ENCODE measurements around the gene ARNT2. TPM values are rescaled to one million over a fixed set of nuclear protein-coding genes. Genes with fewer than 3 reads are reported as not detected.
A peak's percentile ranks its signal among the peaks of the same experiment; 100 is the strongest.

ARNT2 gene
- total RNA-seq, 1 donor from 2014 or later, result not detected

DNA sequence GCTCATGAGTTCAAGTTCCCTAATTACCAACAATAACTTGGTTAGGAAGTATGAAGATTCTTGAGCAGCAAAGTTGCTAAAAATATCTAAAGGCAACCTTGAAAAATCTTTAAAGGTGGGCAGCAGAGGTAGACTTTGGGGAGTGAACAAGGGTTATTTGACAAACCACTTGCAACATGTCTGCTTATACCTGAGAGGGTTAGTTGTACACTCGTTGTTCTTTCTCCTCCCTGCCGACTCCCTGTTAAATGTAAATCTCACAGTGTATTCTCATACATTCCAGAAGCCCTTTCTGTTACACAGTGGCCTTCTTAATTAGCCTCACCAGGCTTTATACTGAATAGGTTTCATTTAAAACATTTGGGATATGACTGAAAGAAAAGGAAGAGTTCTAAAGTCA lies 121.7 kb downstream of the ARNT2 start:
- H3K36me3 Mint-ChIP-seq (ENCODE audit: low read depth), result no peaks in the 10 kb centered on the region
- DNase-seq, result peak; percentile 13
- no peak overlapping the region for H3K27ac Mint-ChIP-seq
- no peaks in the 10 kb centered on the region for H3K4me1 Mint-ChIP-seq
- peaks cover 3% of the 10 kb centered on the region for H3K27me3 Mint-ChIP-seq
- intact Hi-C loops (cut with micrococcal nuclease), result no loop called here
- H3K9me3 Mint-ChIP-seq, result no peaks in the 10 kb centered on the region
- no peak overlapping the region for H3K4me3 Mint-ChIP-seq

DNA sequence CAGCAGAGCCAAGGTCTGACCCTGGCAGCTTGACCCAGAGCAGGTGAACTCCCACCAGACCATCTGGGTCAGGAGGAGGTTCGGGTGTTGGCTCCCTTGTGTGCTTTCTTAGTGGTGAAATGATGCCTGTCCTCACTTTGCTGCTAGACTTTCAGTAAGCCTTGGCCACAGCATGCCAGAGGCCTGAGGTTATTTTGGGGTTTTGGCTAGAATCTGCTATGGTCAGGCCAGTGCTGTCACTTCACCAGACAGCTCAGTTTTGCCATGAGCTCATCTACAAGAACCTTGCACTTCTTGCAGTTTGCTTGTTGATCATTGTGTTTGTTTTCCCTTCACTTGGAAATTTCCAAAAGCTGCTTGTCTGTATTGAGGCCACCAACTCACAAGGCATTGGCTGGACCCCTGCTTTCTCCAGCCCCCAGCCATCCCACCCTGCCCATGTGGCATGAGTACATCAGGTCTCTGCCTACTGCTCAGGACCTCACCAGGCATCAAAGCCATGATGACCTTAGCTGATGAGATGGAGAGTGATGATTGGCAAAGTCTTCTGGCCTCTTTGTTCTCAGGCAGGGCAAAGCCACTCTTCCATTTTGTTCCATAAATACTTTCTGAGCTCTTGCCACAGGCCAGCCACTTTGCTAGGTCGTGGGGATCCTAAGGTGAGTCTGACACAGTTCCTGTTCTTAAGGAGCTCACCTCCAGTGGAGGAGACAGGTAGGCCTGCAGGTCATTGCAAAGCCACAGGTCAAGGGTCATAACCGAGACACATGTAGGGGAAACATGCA lies 122.6 kb downstream of the ARNT2 start:
- H3K36me3 Mint-ChIP-seq (ENCODE audit: low read depth), result no peaks in the 10 kb centered on the region
- H3K9me3 Mint-ChIP-seq, result no peaks in the 10 kb centered on the region
- H3K4me3 Mint-ChIP-seq, result no peak overlapping the region
- intact Hi-C loops (cut with micrococcal nuclease), result no loop called here
- peaks cover 3% of the 10 kb centered on the region for H3K27me3 Mint-ChIP-seq
- peak; percentile 44 for DNase-seq
- no peak overlapping the region for H3K27ac Mint-ChIP-seq
- H3K4me1 Mint-ChIP-seq, result no peaks in the 10 kb centered on the region

DNA sequence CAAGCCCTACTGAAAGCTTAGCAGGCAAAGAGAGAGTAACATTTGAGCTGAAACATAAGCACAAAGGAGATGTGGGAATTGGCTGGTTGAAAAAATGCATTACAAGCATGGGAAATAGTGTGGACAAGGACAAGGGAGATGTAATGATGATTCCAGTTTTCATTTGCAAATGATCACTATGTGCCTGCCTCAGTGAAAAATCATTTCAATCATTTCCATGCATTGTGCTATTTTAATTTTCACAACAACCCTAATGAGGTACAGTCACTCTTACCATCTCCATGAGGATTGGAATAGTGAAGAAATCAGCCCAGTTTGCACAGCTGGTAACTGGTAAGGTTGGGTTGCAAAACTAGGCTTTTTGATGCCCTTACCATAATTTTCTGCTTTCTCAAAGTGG lies 123.2 kb downstream of the ARNT2 start:
- intact Hi-C loops (cut with micrococcal nuclease), result no loop called here
- no peaks in the 10 kb centered on the region for H3K9me3 Mint-ChIP-seq
- H3K36me3 Mint-ChIP-seq (ENCODE audit: low read depth), result no peaks in the 10 kb centered on the region
- DNase-seq, result peak; percentile 14
- peaks cover 3% of the 10 kb centered on the region for H3K27me3 Mint-ChIP-seq
- H3K4me1 Mint-ChIP-seq, result no peaks in the 10 kb centered on the region
- H3K4me3 Mint-ChIP-seq, result no peak overlapping the region
- H3K27ac Mint-ChIP-seq, result no peak overlapping the region

DNA sequence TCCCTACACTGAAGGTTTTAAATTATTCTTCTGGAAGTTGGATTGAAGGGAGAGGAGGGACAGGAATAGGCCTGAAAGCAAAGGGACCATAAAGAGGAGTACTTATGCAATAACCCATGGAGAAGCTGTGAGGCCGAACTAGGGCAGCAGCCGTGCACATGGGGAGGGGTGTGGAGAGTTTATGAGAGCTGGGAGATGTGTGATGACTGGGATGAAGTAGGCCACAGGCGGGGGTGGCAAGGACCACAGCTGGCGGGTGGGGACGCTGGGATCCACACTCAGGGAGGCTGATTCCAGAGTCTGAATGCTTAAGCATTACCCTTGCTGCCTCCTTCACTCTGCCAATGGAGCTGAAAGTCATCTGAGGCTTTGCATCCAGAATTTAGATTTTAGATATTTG lies 123.8 kb downstream of the ARNT2 start:
- Mint-ChIP-seq H3K4me3 (no peak overlapping the region), H3K4me1 (no peaks in the 10 kb centered on the region), H3K27ac (no peak overlapping the region), H3K27me3 (peaks cover 2% of the 10 kb centered on the region), H3K9me3 (no peaks in the 10 kb centered on the region), H3K36me3 (ENCODE audit: low read depth) (no peaks in the 10 kb centered on the region)
- intact Hi-C loops (cut with micrococcal nuclease), result no loop called here
- peak; percentile 31 for DNase-seq

DNA sequence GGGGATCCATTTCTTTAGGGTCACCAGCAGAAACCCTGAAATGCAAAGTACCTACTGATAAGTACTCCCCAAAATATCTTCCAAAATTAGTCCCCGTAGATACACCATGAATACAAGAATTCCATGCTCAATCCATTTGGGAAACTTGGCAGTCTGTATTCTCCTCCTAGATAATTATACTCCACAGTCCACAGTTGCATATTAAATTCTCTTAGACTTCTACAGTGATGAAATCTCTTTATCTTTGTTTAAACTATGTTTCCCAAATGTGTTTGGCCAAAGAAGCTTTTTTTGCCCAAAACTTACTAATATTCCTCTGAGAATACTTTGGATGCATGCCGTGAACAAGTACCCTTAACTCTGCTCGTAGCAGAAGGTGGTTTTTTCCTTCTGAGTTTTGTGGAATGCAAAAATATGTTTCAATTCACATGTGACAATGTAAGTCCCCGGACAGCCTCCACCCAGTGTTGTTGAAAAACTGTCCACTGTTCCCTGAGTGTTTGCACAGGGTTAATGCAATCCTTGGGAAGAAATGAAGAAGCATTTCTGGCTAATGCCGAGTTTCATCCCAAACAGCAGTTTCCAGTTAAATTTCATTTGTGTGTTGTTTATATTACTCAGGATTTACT lies 126.7 kb downstream of the ARNT2 start:
- H3K27ac Mint-ChIP-seq, result no peak overlapping the region
- DNase-seq, result peak; percentile 17
- H3K36me3 Mint-ChIP-seq (ENCODE audit: low read depth), result no peaks in the 10 kb centered on the region
- intact Hi-C loops (cut with micrococcal nuclease), result no loop called here
- H3K27me3 Mint-ChIP-seq, result peaks cover 2% of the 10 kb centered on the region
- no peak overlapping the region for H3K4me3 Mint-ChIP-seq
- no peaks in the 10 kb centered on the region for H3K9me3 Mint-ChIP-seq
- H3K4me1 Mint-ChIP-seq, result no peaks in the 10 kb centered on the region

DNA sequence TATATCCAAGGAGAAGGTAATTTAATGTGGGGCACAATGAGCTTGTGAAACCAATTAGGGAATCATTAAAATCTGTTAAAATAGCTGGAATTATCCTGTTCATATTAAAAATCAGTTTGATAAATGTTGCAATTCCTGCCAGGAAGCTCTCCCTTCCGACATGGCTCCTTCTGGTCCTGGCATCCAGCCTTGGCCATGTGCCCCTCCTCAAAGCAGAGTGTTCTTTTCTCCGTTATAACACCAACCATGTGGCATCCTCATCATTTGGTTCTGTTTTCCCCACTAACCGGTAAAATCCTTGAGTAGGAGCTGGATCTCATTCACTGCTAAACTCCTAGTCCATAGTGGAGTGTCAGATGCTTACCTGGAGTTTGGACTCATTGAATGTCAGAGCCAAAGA lies 127.2 kb downstream of the ARNT2 start:
- DNase-seq, result peak; percentile 13
- no peak overlapping the region for H3K4me3 Mint-ChIP-seq
- no peaks in the 10 kb centered on the region for H3K36me3 Mint-ChIP-seq (ENCODE audit: low read depth)
- H3K4me1 Mint-ChIP-seq, result no peaks in the 10 kb centered on the region
- H3K27me3 Mint-ChIP-seq, result peaks cover 2% of the 10 kb centered on the region
- H3K27ac Mint-ChIP-seq, result no peak overlapping the region
- intact Hi-C loops (cut with micrococcal nuclease), result no loop called here
- H3K9me3 Mint-ChIP-seq, result no peaks in the 10 kb centered on the region

DNA sequence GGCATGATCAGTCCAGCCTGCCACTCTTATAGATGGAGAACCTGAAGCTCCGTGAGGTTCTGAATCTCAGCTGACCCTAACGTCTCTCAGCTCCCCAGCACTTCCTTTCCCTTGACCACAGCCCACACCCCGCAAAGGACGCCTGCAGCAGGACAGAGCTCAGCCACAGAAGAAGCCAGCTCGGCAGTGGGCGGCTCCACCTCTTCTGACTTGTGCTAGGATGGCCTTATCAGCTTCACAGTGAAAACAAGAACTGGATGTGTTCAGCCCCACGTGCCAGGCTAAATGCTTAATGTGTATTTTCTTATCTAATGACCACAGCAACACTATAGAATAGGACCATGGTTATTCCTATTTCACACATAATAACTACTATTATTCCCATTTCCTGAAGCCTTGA lies 127.6 kb downstream of the ARNT2 start:
- peaks cover 2% of the 10 kb centered on the region for H3K27me3 Mint-ChIP-seq
- intact Hi-C loops (cut with micrococcal nuclease), result no loop called here
- H3K4me1 Mint-ChIP-seq, result no peaks in the 10 kb centered on the region
- no peaks in the 10 kb centered on the region for H3K36me3 Mint-ChIP-seq (ENCODE audit: low read depth)
- no peaks in the 10 kb centered on the region for H3K9me3 Mint-ChIP-seq
- H3K4me3 Mint-ChIP-seq, result no peak overlapping the region
- H3K27ac Mint-ChIP-seq, result no peak overlapping the region
- peak; percentile 36 for DNase-seq

DNA sequence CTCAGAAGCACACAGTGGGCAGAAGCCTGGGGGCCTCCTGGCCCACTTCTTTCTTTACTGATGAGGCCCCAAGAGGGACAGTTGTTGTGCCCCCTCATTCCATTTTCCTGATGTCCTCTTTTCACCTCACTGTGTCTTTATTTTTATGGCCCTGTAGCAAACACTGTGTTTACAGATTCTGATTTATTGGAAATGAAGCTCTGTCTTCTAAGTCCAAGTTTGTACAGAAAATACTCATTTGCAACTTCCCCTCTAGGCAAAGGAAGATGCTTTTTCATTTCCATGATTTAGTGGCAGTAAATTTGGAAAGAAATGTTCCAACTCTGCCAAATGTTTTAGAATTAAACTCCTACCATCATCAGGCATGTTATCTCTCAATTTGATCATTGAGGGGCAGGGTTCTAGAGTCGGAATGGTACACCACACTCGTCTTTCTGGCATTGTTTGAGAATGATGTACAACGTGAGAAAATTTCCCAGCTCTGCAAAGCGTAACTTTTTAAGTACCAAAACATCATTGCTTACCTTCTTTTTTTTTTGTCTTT lies 129.7 kb downstream of the ARNT2 start:
- Mint-ChIP-seq H3K4me1 (no peaks in the 10 kb centered on the region), H3K27ac (no peak overlapping the region), H3K36me3 (ENCODE audit: low read depth) (no peaks in the 10 kb centered on the region), H3K9me3 (no peaks in the 10 kb centered on the region), H3K4me3 (no peak overlapping the region), H3K27me3 (peaks cover 2% of the 10 kb centered on the region)
- intact Hi-C loops (cut with micrococcal nuclease), result no loop called here
- DNase-seq, result peak; percentile 16

DNA sequence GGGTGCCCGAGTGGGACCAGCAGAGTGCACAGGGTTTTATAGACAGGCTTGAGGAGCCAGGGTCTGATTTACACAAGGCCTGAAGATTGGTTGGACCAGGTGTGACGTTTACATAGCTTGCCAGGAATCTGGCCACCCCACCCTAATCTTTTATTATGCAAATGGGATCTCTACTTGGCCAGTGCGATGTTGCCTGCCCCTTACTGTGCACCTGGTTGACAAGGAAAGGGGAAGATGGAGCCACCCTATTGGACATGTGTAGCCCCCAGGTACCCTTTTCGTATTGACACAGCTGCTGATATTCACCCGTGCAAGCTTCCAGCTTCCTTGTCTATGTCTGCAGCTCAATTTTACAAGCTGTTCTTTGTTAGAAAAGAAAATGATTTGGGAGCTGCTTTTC lies 132.0 kb downstream of the ARNT2 start:
- Mint-ChIP-seq H3K36me3 (ENCODE audit: low read depth) (no peaks in the 10 kb centered on the region), H3K4me1 (no peaks in the 10 kb centered on the region), H3K4me3 (no peak overlapping the region), H3K27me3 (peaks cover 5% of the 10 kb centered on the region), H3K9me3 (no peaks in the 10 kb centered on the region), H3K27ac (no peak overlapping the region)
- peak; percentile 12 for DNase-seq
- intact Hi-C loops (cut with micrococcal nuclease), result no loop called here

DNA sequence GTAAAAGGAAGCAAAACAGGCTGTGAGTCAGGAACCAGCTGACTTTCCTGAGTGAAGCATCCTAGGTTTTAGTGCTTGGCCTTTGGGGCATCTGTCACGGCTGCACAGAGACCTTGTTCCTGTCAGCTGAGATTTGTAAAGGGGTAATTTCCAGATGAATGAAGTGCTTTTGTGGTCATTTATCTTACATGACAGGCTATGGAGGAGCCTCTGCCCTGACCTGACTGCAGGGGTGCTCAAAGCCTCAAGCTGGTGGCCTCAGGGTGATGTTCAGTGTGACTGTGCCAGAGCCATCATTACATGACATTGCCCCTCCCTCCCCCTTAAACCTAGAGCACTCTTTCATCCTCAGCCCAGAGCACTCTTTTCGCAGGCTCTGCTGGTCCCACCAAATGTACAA lies 132.5 kb downstream of the ARNT2 start:
- H3K27me3 Mint-ChIP-seq, result peaks cover 5% of the 10 kb centered on the region
- no peaks in the 10 kb centered on the region for H3K9me3 Mint-ChIP-seq
- peak; percentile 23 for DNase-seq
- intact Hi-C loops (cut with micrococcal nuclease), result no loop called here
- no peak overlapping the region for H3K4me3 Mint-ChIP-seq
- no peaks in the 10 kb centered on the region for H3K36me3 Mint-ChIP-seq (ENCODE audit: low read depth)
- no peaks in the 10 kb centered on the region for H3K4me1 Mint-ChIP-seq
- no peak overlapping the region for H3K27ac Mint-ChIP-seq

DNA sequence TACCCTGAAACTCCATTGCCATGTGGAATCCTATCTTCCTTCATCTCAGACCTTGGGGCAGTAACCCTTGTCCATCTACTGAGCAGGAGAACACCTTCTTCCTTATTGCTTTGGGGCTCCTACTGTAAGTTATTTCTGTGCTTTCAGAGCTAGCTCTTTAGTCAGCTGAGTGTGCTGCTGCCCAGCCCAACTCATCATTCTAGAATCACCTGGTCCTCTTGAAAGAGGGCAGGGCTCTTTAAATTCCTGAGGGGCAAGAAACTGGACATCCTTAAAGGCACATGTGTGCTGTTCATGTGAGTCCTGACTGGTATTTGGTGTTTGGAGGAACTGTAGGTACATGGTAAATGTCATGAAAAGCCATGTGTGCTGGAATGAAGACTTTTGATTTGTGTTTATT lies 140.9 kb downstream of the ARNT2 start:
- no peak overlapping the region for H3K4me3 Mint-ChIP-seq
- no peaks in the 10 kb centered on the region for H3K36me3 Mint-ChIP-seq (ENCODE audit: low read depth)
- H3K9me3 Mint-ChIP-seq, result no peaks in the 10 kb centered on the region
- intact Hi-C loops (cut with micrococcal nuclease), result no loop called here
- no peak for DNase-seq
- H3K27ac Mint-ChIP-seq, result no peak overlapping the region
- peaks cover 15% of the 10 kb centered on the region for H3K27me3 Mint-ChIP-seq
- no peaks in the 10 kb centered on the region for H3K4me1 Mint-ChIP-seq

DNA sequence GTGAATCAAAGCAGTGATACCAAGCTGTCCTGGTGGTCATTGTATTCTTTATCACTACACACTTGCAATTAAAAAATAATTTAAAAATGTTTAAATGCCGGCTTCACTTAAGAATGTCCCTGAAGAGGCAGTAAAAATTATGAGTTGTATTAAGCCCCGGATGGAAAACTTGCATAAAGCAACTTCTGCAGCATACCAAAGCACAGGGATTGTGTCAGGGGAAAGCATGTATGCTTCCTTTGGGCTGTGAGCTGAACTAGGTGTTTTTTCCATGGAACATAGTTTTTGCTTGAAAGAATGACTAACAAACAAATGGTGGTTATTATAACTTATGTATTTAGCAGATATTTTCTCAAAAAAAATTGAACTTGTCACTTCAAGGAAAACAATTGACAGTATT lies 143.1 kb downstream of the ARNT2 start:
- intact Hi-C loops (cut with micrococcal nuclease), result no loop called here
- H3K9me3 Mint-ChIP-seq, result no peaks in the 10 kb centered on the region
- H3K27me3 Mint-ChIP-seq, result peaks cover 23% of the 10 kb centered on the region
- no peak for DNase-seq
- no peaks in the 10 kb centered on the region for H3K36me3 Mint-ChIP-seq (ENCODE audit: low read depth)
- H3K4me3 Mint-ChIP-seq, result no peak overlapping the region
- no peak overlapping the region for H3K27ac Mint-ChIP-seq
- no peaks in the 10 kb centered on the region for H3K4me1 Mint-ChIP-seq

DNA sequence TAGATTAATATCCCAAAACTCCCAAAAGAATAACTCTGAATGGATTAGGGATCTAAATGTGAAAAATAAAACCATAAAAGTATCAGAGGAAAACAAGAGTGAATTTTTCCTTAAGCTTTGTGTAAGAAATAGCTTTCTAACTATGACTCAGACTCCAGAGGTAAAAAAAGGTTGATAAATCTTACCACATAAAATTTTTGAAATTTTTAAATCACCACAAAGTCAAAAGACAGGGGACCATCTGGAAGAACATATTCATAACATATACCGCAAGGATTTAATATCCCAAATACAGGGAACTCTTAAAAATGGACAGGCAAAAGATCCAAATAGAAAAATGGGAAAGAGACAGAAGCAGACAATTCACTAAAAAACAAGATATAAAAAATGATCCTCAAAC lies 145.0 kb downstream of the ARNT2 start:
- H3K36me3 Mint-ChIP-seq (ENCODE audit: low read depth), result no peaks in the 10 kb centered on the region
- intact Hi-C loops (cut with micrococcal nuclease), result no loop called here
- no peaks in the 10 kb centered on the region for H3K4me1 Mint-ChIP-seq
- peaks cover 24% of the 10 kb centered on the region for H3K27me3 Mint-ChIP-seq
- H3K9me3 Mint-ChIP-seq, result no peaks in the 10 kb centered on the region
- no peak for DNase-seq
- H3K4me3 Mint-ChIP-seq, result no peak overlapping the region
- H3K27ac Mint-ChIP-seq, result no peak overlapping the region

DNA sequence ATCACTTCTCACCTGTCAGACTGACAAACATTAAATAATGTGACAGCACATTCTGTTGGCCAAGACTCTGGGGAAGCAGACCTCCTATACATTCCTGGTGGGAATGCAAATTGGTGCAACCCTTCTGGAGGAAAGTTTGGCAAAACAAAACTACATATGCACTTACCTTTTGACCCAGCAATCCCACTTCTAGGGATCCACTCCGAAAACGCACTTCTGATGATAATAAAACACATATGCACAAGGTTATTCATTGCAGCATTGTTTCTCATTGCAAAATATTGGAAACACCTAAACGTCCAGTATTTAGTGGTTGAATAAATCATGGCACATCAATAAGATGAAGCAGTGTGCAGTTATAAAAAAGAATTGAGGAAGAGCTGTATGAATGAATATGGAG lies 145.5 kb downstream of the ARNT2 start:
- no peak overlapping the region for H3K4me3 Mint-ChIP-seq
- H3K27me3 Mint-ChIP-seq, result peaks cover 24% of the 10 kb centered on the region
- H3K36me3 Mint-ChIP-seq (ENCODE audit: low read depth), result no peaks in the 10 kb centered on the region
- no peaks in the 10 kb centered on the region for H3K4me1 Mint-ChIP-seq
- DNase-seq, result no peak
- intact Hi-C loops (cut with micrococcal nuclease), result no loop called here
- H3K9me3 Mint-ChIP-seq, result no peaks in the 10 kb centered on the region
- no peak overlapping the region for H3K27ac Mint-ChIP-seq
